ENCODE results near the gene OR51B5.
"Not testable (repeated sequence)": the region's sequence is repeated elsewhere in the genome, so short reads cannot be mapped to it uniquely, and the experiment has no call there.

Gene OR51B5, protein sequence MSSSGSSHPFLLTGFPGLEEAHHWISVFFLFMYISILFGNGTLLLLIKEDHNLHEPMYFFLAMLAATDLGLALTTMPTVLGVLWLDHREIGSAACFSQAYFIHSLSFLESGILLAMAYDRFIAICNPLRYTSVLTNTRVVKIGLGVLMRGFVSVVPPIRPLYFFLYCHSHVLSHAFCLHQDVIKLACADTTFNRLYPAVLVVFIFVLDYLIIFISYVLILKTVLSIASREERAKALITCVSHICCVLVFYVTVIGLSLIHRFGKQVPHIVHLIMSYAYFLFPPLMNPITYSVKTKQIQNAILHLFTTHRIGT

DNA sequence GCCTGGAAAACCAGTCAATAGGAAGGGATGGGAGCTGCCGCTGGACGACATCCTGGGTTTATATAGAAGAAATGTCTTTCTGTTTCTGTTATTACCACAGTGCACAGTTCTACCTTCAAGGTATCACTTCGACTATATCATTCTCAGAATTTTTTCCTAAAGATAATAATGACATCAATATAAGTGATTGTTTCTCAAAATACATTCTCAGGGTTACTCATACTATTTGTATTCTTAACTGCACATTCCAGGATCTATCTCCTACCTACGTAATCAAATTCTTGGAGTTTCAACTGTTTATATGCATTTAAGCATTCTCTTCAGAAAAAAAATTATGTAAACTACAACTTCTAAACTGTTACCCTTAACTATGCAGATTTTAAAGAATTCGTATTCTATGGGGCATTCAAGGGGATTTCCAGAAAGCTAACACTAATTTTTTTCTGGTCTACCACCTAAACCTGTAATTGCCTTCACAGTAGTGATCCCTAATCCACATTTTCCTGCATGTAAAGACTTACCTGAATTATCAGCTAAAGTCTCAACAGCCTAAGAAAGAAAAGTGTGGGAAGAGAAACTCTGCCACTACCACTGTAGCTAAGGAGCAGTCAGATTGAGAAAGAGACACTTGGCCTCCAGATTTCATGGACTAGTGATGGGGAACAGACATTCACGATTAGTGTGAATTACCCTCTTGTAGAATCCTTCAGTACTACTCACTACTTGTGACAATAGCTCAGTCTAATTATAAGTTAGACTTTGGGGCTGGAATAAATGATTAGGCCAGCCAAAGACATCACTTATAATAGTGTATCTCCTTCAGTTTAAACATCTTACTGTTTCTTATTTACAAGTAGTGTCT, at the start of gene OR51B5:
TSS of gene OR51B5 (minus strand) at position 51 of the 862 bp plus-strand sequence. CDS start at position 51, 0 bp downstream.
- no peak for DNase-seq (ENCODE audit: low read depth)

DNA sequence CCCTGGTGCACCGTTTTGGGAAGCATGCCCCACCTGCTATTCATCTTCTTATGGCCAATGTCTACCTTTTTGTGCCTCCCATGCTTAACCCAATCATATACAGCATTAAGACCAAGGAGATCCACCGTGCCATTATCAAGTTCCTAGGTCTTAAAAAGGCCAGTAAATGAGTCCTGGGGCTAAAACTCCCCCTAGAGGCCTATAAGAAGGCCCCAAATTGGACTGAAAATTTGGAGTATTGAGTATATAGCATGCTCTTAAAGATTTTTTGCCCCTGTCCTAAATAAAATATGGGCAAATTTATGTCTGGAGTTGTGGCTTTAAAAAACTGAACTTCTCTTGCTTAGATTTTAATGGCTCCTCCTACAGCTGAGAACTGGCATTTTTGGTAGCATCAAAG, 46.9 kb upstream of the OR51B5 start:
- DNase-seq (ENCODE audit: low read depth): no peak

DNA sequence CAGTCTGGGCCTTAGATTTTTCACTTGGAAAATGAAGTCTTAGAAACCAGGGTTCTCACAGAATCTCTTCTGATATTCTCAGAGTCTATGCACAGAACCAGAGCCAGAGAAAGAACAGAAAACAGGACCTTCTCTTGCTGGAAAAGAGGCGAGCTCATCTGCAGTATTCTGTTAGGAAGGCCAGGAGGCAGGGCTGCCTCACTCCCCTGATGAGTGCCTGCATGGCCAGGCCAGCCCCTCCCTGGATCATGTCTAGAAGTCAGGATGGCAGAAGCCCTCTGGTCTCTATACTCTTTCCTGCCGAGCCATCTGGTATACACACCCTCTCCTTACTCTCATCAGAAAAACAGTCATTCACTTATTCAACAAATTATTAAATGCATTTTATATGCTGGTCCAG, 41.0 kb upstream of the OR51B5 start:
- no peak for DNase-seq (ENCODE audit: low read depth)

DNA sequence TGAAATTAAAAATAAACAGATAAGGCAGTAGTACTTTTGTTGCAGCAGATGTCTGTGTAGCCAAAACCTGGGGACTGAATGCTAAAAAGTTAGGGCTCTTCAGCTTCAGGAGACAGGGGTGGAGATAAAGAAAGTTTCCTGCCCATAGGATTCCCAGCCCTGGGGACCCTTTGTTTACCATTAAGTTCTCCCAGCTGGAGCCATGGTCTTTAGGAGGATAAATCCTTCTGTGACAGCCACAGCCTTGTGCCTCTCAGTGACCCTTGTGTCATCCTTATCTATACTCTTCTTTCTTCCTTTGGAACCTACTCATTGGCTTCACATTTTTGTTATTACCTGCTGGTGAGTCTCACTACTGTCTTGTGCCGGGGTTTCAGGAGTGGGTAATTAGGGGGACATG, 40.3 kb upstream of the OR51B5 start, which contains the start of gene OR51M1:
TSS of gene OR51M1 (plus strand) at position 237 of the 400 bp plus-strand sequence. CDS start 5,587 bp downstream, outside the sequence.
- DNase-seq (ENCODE audit: low read depth): no peak

DNA sequence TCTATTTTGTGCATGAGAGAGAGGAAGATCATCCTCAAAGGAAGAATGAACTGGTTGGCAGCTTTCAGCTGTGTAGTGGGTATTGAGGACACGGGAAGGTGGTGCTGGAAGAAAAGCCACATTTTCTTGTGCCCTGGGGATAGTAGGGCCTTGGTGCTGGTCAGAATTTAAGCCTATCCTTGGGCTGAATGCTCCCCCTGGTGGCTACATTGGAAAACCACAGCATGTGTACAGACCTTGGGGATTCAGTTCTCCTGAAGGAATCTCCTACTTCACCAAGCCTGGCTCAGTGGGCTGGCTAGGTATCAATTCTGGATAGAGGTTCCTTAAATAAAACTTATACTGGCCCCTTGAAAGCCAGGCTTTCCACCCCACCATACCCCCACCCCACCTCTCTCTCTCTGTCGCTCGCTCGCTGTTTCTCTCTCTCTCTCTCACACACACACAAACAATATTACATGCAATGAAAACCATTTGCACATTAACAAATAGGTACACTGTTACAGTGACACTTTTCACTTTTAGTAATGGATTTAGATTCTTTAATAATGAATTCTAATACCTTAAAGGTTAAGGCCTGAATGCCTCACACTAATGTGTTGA, 37.5 kb upstream of the OR51B5 start:
- DNase-seq (ENCODE audit: low read depth): no peak

DNA sequence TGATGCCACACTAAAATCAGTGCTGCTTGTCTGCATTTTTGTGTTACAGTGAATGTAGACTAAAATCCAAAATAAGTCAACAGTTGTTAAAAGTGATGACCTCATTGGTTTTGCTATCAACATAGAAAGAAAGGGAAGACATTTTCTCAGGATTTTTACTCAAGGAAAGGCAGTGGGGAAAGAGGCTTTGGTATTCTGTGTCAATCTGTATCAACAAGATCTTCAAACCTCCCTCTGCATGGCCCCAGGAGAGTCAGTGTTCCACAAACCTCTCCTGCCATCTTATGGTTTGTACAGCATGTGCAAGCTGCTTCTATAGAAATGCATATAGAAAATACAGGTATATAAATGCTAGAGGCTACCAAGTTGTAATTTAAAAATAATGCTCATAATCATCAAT, 26.5 kb upstream of the OR51B5 start:
- DNase-seq (ENCODE audit: low read depth): no peak

DNA sequence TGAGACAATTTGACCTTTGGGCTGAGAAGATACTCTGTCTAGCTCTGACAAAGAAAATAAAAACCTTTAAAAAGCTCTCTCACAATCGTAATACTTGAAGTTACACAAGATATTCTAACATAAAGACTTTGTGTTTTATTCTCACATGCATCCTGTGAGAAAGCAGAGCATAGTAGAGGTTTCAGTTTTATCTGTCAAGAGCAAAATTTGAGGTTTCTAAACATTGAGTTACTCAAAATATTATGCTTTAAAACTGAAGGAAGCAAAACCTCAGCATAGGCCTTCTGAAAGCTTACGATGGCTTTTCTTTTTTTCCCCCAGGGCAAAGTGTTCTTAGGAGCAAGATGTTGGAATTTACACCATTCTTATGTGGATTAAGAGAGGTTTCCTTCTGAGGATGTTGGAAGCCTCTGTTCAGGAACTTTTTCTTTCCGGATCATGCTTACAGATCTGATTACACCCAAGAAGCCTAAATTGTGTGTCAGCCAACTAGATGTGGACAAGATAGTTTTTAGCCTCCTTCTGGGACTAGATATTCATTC, 25.2 kb upstream of the OR51B5 start:
- DNase-seq (ENCODE audit: low read depth): no peak

DNA sequence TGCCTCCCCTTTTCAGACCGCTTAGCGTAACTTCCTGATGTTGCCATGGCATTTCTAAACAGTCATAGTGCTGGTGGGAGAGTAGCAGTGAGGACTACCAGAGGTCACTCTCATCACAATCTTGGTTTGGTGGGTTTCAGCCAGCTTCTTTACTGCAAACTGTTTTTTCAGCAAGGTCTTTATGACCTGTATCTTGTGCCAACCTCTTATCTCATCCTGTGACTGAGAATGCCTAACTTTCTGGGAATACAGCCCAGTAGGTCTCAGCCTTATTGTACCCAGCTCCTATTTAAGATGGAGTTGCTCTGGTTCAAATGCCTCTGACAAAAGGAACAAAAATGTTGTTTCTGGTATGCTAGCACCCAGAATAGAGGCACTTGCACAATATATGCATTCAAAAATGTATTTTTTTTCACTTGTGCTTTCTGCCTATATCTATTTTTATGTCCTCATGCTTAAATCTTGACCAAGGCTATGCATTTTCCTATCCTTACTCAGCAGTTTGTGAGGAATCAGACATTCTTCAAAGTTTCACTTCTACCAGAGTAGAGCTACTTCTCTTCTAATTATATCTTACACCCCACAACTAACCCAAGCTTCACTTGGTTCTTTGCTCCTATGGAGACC, 24.2 kb upstream of the OR51B5 start:
- DNase-seq (ENCODE audit: low read depth): no peak

DNA sequence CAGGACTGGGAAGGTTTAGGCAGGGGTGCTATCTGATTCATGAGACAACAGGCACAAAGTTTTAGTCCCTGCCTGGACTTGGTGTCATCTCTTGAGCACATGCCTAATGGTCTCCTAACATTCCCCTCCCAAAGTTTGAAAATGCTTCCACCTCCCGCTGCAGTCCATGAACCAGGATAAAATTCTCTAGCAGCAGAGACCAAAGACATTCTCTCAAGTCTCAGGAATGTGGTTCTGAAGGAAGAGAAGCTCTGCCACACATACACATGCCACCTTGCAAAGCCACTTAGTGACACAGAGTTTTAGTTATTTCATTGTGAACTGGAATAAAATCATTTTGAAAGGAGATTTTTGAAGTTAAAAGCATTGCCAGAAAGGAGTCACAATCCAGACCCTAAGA, 23.5 kb upstream of the OR51B5 start:
- DNase-seq (ENCODE audit: low read depth): no peak

DNA sequence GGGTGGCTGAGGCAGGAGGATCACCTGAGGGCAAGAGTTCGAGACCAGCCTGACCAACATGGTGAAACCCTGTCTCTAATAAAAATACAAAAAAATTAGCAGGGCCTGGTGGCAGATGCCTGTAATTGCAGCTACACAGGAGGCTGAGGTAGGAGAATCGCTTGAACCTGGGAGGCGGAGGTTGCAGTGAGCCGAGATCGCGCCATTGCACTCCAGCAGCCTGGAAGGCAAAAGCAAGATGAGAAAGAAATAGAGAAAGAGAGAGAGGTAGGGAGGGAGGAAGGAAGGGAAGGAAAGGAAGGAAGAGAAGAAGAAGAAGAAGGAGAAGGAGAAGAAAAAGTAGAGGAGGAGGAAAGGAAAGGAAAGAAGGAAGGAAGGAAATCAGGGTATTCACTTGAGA, 23.0 kb upstream of the OR51B5 start:
- not testable (repeated sequence) for DNase-seq (ENCODE audit: low read depth)

DNA sequence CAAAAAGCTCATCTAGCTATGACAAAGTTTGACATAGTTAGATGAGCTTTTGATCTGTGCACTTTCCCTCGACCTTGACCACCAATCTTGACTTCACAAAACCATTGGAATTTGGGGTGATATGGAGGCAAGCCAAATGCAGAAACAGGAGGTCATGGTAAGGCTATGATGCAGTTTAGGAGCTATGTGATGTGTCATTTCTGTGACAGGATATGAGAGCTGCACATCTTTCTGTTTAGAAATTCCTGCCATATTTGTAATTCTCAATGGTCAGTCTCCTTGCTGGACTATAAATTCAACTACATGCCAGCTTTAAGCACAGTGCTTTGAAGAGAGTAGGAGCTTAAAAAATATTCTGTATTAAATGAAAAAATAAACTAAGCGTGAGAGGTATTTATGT, 20.9 kb upstream of the OR51B5 start:
- DNase-seq (ENCODE audit: low read depth): peak; percentile 97

DNA sequence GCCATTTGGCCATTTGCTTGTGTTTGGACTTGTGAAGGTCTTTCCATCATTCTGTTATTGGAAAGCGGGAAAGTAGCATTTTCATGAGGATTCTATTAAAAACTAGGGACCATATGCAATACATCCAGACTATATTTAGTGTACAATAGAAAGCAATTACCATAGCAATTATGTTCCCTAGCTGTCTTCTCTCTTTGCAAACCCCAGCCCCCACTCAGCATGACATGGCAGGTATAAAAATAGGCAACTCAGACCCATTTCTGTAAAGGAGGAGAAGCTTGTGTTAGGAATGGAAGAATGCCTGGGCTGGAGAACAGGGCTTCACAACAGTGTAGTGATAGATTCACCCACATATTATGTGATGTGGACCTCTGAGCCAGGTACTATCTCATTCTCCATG, 20.4 kb upstream of the OR51B5 start:
- DNase-seq (ENCODE audit: low read depth): no peak

DNA sequence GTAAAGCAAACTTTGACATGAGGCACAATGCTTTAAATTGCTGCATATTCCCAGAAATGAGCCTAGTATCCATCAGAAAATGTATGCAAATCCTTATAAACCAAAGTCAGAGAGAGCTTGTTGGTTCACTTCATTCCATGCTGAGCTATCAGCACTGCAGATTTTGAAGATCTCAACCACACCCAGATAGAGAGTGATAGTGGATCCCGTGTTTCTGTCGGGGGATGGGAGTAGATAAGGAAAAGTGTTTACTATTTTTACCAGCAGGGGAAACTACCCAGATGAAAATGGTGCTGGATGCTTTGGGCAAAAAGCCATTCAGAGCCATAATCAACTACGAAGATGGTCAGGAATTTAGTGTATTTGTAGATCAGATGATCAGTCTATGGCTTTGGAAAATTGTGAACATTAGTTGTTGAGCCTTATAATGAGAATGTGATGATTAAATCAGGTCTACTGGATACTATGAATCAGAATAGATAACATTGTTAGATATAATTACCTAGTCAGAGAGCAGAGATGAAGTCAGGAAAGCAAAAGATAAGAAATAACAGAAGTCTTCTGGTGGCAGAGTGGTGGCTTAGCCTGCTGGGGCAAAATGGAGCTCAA, 18.8 kb upstream of the OR51B5 start:
- DNase-seq (ENCODE audit: low read depth): no peak

DNA sequence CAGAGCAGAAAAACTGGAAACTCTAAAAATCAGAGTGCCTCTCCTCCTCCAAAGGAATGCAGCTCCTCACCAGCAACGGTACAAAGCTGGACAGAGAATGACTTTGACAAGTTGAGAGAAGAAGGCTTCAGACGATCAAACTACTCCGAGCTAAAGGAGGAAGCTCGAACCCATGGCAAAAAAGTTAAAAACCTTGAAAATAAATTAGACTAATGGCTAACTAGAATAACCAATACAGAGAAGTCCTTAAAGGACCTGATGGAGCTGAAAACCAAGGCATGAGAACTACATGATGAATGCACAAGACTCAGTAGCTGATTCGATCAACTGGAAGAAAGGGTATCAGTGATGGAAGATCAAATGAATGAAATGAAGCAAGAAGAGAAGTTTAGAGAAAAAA, 12.7 kb upstream of the OR51B5 start:
- DNase-seq (ENCODE audit: low read depth): not testable (repeated sequence)

DNA sequence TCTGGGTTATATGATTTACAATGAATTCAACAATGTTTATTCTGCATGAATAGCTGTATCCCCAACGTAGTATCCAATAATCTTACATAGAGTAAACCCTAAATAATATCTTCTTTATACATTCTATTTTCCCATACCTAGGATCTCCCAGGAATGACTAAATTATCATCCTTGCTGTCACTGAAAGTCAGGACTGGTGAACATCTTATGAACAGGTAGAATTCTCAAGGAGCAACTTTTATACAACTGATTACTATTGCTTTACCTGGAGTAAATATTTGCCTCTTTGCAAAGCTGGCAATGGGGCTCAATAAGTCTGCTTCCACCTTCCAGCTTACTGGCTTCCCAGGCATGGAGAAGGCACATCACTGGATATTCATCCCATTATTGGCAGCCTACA, 7.9 kb upstream of the OR51B5 start, which contains the start of gene OR51B6:
TSS of gene OR51B6 (plus strand) at position 301 of the 400 bp plus-strand sequence. CDS start at position 301, 0 bp downstream.
- no peak for DNase-seq (ENCODE audit: low read depth)

DNA sequence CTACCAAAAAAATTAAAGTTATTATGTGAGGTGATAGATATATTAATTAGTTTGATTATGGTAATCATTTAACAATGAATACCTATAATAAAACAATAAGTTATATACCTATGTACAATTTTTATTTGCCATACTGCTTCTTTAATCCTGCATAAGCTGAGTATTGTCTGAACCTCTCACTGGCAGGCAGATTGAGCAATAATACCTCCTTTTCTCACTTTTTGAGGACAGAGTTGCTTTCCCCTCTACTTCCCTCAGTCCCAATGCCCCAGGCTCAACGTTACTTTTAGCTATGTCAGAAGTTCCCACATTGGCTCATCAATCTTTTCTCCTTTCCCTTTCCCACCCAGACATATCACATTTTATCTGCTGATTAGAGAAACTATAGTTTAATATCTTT, 6.2 kb upstream of the OR51B5 start:
- no peak for DNase-seq (ENCODE audit: low read depth)

DNA sequence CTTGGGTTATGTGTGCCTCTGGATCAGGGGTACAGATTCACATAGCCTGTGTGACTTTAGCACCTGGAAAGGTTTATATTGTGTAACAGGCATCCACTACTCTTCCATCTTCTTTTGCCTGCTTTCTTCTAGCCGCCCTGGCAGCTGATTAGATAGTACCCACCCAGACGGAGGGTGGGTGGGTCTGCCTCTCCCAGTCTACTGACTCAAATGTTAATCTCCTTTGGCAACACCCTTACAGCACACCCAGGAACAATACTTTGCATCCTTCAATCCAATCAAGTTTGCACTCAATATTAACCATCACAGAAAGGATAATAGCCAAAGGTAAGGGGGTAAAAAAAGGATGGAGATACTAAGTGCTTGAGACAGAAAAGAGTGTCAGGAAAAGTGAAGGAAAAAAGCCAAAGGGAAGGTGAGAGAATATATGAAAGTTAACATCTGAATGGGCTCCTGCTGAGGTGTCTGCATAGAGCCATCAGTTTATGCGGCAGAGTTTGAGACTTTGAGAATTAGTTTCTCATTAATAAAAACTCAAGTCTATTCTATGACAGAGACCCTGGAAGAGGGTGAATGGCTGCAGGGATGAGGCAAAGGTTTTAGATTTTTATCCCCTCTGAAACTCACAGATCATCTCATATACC, 5.3 kb upstream of the OR51B5 start:
- DNase-seq (ENCODE audit: low read depth): no peak

DNA sequence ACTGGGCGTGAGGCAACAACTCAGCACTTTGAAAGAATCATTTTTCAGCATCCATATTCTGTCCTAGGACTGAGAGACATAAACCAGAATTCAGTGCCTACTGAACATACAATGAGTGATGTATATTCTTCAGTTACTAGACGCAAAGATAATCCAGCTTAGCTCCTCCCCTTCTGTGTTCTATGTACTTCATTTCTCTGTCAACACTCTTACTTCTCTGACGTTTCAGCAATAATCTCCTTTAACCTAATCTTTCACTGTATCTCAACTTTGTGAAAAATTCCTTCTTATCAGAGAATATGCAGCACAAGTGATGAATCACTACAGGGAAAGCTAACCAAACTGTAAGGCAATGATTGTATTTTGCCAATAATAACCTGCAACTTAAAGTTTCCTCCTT, 2.5 kb upstream of the OR51B5 start:
- no peak for DNase-seq (ENCODE audit: low read depth)

DNA sequence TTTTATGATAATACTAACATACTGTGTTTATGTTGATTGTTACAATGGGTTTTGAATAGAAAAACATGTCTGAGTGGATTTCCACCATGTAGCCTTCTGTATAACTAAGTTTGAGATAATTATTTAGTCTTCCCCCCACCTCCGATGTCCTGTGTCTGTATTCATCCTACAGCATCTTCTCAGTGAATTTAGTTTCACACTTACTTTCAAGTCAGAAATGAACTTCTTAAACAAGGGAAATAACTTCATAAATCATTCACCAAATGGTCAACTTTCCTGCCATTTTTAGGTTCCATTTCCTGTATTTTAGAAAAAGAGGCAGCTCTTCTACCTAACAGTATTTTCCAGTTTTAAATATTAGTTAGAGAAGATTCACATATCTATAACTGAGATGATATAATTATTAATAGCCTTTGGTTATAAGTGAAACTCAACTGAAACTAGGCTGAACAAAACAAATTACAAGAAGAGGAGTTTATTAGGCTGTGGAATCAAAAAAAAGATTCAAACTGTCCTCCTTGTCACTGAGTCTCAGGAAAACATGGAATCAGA, 3.5 kb downstream of the OR51B5 start:
- no peak for DNase-seq (ENCODE audit: low read depth)

DNA sequence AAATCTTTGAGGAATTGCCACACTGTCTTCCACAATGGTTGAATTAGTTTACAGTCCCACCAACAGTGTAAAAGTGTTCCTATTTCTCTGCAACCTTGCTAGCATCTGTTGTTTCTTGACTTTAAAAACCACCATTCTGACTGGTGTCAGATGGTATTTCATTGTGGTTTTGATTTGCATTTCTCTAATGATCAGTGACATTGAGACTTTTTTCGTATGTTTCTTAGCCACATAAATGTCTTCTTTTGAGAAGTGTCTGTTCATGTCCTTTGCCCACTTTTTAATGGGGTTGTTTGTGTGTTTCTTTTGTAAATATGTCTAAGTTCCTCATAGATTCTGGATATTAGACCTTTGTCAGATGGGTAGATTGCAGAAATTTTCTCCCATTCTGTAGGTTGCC, 6.1 kb downstream of the OR51B5 start:
- not testable (repeated sequence) for DNase-seq (ENCODE audit: low read depth)

DNA sequence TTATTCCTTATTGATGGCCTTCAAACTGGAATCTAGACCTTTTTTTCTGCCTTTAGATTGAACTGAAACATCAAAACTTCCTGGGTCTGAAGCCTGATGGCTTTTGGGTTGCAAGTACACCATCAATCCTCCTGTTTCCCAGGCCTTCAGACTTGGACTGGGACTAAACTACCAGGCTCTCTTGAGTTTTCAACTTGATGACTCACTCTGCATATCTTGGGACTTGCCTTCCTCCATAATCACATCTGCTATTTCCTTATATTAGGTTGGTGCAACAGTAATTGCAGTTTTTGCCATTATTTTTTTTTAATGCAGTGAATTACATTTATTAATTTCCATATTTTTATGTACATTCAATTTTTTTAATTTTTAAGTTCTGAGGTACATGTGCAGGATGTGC, 7.0 kb downstream of the OR51B5 start:
- DNase-seq (ENCODE audit: low read depth): no peak
